ENCODE results near the gene EPHA2.
"Not testable (repeated sequence)": the region's sequence is repeated elsewhere in the genome, so short reads cannot be mapped to it uniquely, and the experiment has no call there.

EPHA2 gene

DNA sequence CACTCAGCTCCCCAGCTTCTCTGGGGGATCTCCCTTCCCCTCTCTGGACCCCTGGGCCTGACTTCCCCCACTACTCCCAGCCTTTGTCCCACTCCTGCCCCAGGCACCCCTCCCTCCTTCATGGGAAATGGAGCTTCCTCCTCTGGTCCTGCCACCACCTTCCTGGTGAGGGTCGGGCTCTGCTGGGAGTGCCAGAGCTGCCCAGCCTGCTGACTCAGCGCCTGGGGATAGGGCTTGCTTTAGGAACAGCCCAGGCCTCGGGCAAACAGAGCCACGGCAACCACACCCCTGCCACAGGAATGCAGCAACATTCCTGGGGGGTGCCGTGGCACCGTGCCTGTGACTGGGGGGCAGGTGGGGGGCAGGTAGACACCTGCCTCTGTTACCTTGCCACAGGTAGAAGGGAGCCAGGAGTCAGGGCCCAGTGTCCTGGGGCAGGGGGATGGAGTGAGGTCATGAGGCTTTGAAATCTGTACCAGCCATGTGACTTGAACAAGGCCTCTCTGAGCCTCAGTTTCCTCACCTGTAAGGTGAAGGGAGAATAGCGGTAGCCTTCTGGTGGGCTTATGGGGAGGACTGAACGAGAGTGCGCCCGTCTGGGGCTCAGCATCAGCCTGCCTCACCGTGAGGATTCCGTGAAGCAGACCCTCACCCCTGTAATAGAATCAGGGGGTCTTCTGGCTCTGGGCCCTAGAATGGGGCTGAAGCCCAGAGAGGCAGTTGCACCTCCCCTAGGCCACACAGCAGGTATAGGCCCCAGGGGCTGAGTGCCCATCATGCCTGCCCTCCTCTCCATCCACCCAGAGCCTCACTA lies 17.8 kb upstream of the EPHA2 start:
- peaks cover 46% of the 10 kb centered on the region for H3K4me1 ChIP-seq (ENCODE audit: control insufficient read depth, insufficient read depth, low read length)
- no peaks in the 10 kb centered on the region for H3K36me3 ChIP-seq (ENCODE audit: control insufficient read depth, insufficient read depth, low read length)
- H3K9me3 ChIP-seq (ENCODE audit: control insufficient read depth, insufficient read depth, low read depth, low read length): no peaks in the 10 kb centered on the region
- peak overlapping the region; percentile 40 for H3K9ac ChIP-seq (ENCODE audit: low read length)
- no peaks in the 10 kb centered on the region for H3K27me3 ChIP-seq (ENCODE audit: control insufficient read depth, insufficient read depth, low read length)
- no peak overlapping the region for H3K4me3 ChIP-seq (ENCODE audit: low read depth, low read length)
- H3K27ac ChIP-seq (ENCODE audit: low read depth, low read length): no peak overlapping the region; the same call in 1 of the 2 replicates

DNA sequence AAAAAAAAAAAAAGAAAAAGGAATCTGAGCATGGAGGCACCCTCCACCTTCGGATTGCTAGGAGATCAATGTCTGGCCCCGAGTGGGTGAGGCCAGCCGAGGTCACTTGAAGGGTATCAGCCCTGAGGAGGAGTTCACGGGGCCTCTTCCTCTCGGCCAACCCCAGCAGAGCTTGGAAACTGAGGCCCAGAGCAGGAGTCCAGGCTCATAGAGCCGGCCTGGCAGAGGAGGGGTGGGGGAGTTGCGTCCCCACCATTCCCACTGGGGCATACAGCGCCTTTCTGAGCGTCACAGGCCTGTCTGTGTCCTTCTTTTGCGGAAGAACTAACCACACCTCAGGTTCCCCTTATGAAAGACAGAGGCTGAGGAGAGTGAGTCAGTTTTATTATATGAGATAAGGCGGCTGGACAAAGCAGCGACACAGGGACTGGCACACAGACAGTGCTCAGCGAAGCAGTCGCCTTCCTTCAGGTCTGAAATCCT lies 17.1 kb upstream of the EPHA2 start:
- H3K9ac ChIP-seq (ENCODE audit: low read length): peak overlapping the region; percentile 40
- no peak overlapping the region; the same call in 1 of the 2 replicates for H3K27ac ChIP-seq (ENCODE audit: low read depth, low read length)
- no peaks in the 10 kb centered on the region for H3K9me3 ChIP-seq (ENCODE audit: control insufficient read depth, insufficient read depth, low read depth, low read length)
- peaks cover 52% of the 10 kb centered on the region for H3K4me1 ChIP-seq (ENCODE audit: control insufficient read depth, insufficient read depth, low read length)
- no peak overlapping the region for H3K4me3 ChIP-seq (ENCODE audit: low read depth, low read length)
- no peaks in the 10 kb centered on the region for H3K36me3 ChIP-seq (ENCODE audit: control insufficient read depth, insufficient read depth, low read length)
- H3K27me3 ChIP-seq (ENCODE audit: control insufficient read depth, insufficient read depth, low read length): no peaks in the 10 kb centered on the region

DNA sequence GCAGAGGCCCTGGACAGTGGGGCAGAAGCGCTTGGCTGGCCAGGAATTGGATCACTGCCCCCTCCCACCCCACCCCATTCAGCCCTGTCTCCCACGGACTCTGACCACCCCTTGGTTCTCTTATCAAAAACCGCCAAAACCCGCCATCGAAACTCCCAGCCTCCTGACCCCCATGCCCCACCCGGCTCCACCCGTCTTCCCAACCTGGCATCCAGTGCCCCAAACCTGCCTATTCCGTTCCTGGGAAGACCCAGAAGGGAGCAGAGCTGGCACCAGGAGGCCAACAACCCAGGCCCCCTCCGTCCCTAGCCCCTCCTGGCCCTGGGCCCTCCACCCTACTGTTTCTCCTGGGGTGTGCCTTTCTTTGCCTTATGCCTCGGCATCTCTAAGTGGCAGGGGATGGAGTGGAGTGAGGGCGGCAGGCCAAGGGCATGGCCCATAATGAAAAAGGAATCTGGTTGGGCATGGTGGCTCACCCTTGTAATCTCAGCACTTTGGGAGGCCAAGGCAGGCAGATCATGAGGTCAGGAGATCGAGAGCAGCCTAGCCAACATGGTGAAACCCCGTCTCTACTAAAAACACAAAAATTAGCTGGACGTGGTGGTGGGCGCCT lies 16.5 kb upstream of the EPHA2 start:
- Histone ChIP-seq H3K27me3 (ENCODE audit: control insufficient read depth, insufficient read depth, low read length) (no peaks in the 10 kb centered on the region), H3K9me3 (ENCODE audit: control insufficient read depth, insufficient read depth, low read depth, low read length) (no peaks in the 10 kb centered on the region), H3K4me3 (ENCODE audit: low read depth, low read length) (no peak overlapping the region), H3K27ac (ENCODE audit: low read depth, low read length) (no peak overlapping the region), H3K9ac (ENCODE audit: low read length) (no peak overlapping the region), H3K36me3 (ENCODE audit: control insufficient read depth, insufficient read depth, low read length) (no peaks in the 10 kb centered on the region), H3K4me1 (ENCODE audit: control insufficient read depth, insufficient read depth, low read length) (peaks cover 53% of the 10 kb centered on the region)

DNA sequence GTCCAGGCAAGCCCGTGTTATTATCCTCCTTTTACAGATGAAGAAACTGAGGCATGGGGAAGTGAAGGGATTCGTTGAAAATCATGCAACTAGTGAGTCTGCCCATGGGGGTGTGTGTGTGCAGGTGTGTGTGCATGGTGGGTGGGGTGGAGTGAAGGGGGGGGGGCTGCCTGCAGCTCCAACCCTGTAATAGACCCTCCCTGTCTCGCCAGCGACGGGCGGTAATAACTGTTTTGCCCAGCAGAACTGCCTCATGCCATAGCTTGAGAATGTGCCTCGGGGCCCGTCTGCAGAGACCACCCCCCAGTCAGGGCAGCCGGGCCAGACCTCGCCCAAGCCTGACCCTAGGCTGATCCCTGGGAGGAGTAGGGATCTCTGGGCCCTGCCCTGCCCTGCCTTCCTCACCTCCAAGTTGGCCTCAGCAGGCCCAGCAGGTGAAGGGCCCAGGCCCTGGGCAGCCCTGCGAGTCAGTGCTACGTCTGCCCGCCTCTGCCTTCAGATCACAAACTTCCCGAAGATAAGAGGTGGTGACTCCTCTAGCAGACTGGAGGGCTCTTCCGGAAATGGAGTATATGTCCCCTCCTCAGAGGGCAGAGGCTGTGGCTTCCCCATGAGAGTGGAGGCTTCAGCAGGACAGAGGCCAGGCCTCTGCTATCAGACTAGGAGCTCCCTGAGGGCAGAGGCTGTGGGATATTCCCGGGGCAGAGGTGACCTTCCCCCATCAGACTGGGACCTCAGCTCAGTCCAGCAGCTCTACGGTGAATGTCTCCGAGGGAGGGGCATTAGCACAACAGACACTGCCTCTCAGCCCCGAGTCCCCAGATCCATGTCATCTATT lies 15.7 kb upstream of the EPHA2 start:
- Histone ChIP-seq H3K27ac (ENCODE audit: low read depth, low read length) (no peak overlapping the region), H3K9ac (ENCODE audit: low read length) (no peak overlapping the region)

DNA sequence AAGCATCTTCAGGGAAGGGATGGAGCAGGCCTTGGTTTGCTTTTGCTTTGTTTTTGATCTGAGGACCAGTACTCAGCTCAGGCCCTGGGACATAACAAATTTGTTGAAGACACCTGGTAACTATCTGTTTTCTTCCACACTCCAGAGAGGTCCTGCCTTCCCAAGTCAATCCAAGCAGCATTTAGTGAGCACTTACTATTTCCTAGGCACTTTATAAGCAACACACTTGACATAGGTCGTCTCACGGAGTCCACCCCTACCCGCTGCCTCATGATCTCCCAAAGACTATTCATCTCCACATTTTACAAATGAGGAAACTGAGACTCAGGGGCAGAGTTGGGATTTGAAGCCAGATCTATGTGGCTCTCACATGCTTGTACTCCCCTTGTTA lies 14.4 kb upstream of the EPHA2 start:
- Histone ChIP-seq H3K4me3 (ENCODE audit: low read depth, low read length) (no peak overlapping the region), H3K4me1 (ENCODE audit: control insufficient read depth, insufficient read depth, low read length) (peaks cover 47% of the 10 kb centered on the region), H3K9me3 (ENCODE audit: control insufficient read depth, insufficient read depth, low read depth, low read length) (no peaks in the 10 kb centered on the region), H3K27me3 (ENCODE audit: control insufficient read depth, insufficient read depth, low read length) (no peaks in the 10 kb centered on the region), H3K9ac (ENCODE audit: low read length) (no peak overlapping the region), H3K36me3 (ENCODE audit: control insufficient read depth, insufficient read depth, low read length) (no peaks in the 10 kb centered on the region), H3K27ac (ENCODE audit: low read depth, low read length) (no peak overlapping the region)

More for the DNA sequence above, 15.7 kb upstream of the EPHA2 start:
- no peak overlapping the region for H3K4me3 ChIP-seq (ENCODE audit: low read depth, low read length)
- H3K36me3 ChIP-seq (ENCODE audit: control insufficient read depth, insufficient read depth, low read length): no peaks in the 10 kb centered on the region
- peaks cover 51% of the 10 kb centered on the region for H3K4me1 ChIP-seq (ENCODE audit: control insufficient read depth, insufficient read depth, low read length)
- no peaks in the 10 kb centered on the region for H3K9me3 ChIP-seq (ENCODE audit: control insufficient read depth, insufficient read depth, low read depth, low read length)
- H3K27me3 ChIP-seq (ENCODE audit: control insufficient read depth, insufficient read depth, low read length): no peaks in the 10 kb centered on the region

DNA sequence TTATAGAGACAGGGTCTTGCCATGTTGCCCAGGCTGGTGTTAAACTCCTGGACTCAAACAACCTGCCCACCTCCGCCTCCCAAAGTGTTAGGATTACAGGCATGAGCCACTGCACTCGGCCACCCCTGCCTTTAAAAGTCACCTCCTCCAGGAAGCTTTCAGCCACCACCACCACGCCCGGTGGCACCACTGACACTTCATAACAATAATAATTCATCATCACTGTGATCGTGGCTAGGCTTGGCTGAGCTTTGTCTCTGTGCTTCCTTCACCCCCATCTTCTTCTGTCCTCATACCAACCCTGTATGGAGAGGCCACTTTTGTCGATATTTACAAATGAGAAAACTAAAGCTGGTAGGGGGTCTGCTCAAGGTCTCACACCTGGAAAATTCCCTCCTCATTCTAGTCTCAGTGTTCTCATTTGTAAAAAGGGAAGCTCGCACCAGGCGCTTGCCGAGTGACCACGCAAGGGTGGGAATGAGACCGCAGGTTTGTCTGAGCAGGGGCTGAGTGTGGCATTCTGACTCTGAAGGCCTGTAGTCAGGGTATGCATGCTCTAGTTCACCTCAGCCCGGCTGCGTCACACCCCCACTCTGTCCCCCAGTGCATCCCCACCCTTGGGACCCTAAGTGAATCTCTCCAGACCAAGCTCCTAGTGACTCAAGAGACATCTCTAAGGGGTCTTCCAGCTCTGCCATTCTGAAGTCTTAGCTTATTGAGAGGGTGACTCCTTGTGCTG lies 12.9 kb upstream of the EPHA2 start:
- Histone ChIP-seq H3K4me3 (ENCODE audit: low read depth, low read length) (no peak overlapping the region), H3K36me3 (ENCODE audit: control insufficient read depth, insufficient read depth, low read length) (no peaks in the 10 kb centered on the region), H3K27me3 (ENCODE audit: control insufficient read depth, insufficient read depth, low read length) (no peaks in the 10 kb centered on the region), H3K9me3 (ENCODE audit: control insufficient read depth, insufficient read depth, low read depth, low read length) (no peaks in the 10 kb centered on the region), H3K27ac (ENCODE audit: low read depth, low read length) (no peak overlapping the region; the same call in 1 of the 2 replicates), H3K4me1 (ENCODE audit: control insufficient read depth, insufficient read depth, low read length) (peaks cover 52% of the 10 kb centered on the region), H3K9ac (ENCODE audit: low read length) (no peak overlapping the region)

DNA sequence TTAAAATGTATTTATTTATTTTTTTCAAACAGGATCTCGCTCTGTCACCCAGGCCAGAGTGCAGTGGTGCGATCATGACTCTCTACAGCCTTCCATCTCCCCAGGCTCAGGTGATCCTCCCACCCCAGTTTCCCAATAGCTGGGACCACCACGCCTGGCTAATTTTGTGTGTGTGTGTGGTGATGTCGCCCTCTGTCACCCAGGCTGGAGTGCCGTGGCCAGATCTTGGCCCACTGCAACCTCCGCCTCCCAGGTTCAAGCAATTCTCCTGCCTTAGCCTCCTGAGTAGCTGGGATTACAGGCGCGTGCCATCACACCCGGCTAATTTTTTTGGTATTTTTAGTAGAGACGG lies 12.3 kb upstream of the EPHA2 start:
- not testable (repeated sequence) for H3K36me3 ChIP-seq (ENCODE audit: control insufficient read depth, insufficient read depth, low read length); H3K9me3 ChIP-seq (ENCODE audit: control insufficient read depth, insufficient read depth, low read depth, low read length); H3K9ac ChIP-seq (ENCODE audit: low read length); H3K27ac ChIP-seq (ENCODE audit: low read depth, low read length); H3K27me3 ChIP-seq (ENCODE audit: control insufficient read depth, insufficient read depth, low read length)
- Histone ChIP-seq H3K4me3 (ENCODE audit: low read depth, low read length) (peak overlapping the region; percentile 57), H3K4me1 (ENCODE audit: control insufficient read depth, insufficient read depth, low read length) (peaks cover 52% of the 10 kb centered on the region)

DNA sequence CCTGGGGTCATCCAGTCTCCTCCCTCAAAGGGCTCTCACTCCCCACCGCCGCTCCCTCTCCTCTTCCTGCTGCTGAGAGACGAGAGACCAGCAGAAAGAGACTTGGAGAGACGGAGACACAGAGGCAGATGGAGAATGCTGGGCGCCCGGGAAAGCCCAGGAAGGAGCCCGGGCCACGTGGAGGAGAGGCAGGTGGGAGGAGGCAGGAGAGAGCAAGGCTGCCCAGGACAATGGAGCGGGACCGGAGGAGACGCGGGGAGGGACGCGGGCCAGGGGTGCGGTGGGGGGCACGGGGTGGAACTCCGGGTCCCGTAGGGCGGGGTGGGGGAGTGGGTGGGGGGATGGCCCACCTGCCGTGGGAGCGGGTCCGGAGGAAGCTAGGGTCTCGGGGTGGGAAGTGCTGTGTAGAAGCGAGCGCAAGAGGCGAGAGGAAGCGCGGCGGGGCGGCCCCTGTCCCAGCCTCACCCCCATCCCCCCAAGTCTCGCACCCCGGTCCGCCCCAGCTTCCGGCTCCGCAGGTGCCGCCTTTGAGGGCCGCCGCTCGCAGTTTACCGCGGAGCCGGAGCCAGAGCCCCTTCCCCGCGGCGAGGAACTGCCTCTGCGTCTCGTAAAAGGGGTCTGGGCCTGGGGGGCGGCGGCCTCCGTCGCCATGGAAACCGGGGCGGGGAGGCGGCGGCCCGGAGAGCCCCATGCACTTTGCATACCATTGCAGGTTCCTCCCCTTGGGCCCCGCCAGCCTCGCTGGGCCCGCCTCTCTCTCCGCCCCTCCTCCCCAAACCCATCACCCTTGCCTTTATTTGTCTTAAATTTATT lies 11.7 kb upstream of the EPHA2 start:
- Histone ChIP-seq H3K9me3 (ENCODE audit: control insufficient read depth, insufficient read depth, low read depth, low read length) (no peaks in the 10 kb centered on the region), H3K4me3 (ENCODE audit: low read depth, low read length) (peak overlapping the region; percentile 57), H3K36me3 (ENCODE audit: control insufficient read depth, insufficient read depth, low read length) (no peaks in the 10 kb centered on the region), H3K27me3 (ENCODE audit: control insufficient read depth, insufficient read depth, low read length) (no peaks in the 10 kb centered on the region), H3K9ac (ENCODE audit: low read length) (peak overlapping the region; percentile 81), H3K4me1 (ENCODE audit: control insufficient read depth, insufficient read depth, low read length) (peaks cover 52% of the 10 kb centered on the region), H3K27ac (ENCODE audit: low read depth, low read length) (peak overlapping the region; percentile 88; the same call in 1 of the 2 replicates)

DNA sequence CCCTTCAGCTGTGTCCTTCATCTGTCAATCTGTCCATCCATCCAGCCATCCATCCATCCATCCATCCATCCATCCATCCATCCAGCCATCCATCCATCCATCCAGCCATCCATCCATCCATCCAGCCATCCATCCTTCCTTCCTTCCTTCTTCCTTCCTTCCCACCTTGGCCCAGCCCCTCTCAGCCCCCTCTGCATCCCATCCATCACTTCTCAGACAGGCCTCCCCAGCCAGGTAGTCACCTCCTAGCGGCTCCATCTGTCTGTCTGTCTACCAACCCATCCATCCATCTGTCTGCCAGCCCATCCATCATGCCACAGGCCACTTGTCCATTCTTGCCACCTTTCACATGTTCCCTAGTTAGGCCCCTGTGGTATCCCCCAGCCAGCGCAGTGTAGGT lies 10.2 kb upstream of the EPHA2 start:
- no peak overlapping the region for H3K27ac ChIP-seq (ENCODE audit: low read depth, low read length)
- H3K36me3 ChIP-seq (ENCODE audit: control insufficient read depth, insufficient read depth, low read length): no peaks in the 10 kb centered on the region
- no peak overlapping the region for H3K9ac ChIP-seq (ENCODE audit: low read length)
- peaks cover 54% of the 10 kb centered on the region for H3K4me1 ChIP-seq (ENCODE audit: control insufficient read depth, insufficient read depth, low read length)
- H3K27me3 ChIP-seq (ENCODE audit: control insufficient read depth, insufficient read depth, low read length): no peaks in the 10 kb centered on the region
- H3K4me3 ChIP-seq (ENCODE audit: low read depth, low read length): no peak overlapping the region
- H3K9me3 ChIP-seq (ENCODE audit: control insufficient read depth, insufficient read depth, low read depth, low read length): no peaks in the 10 kb centered on the region

DNA sequence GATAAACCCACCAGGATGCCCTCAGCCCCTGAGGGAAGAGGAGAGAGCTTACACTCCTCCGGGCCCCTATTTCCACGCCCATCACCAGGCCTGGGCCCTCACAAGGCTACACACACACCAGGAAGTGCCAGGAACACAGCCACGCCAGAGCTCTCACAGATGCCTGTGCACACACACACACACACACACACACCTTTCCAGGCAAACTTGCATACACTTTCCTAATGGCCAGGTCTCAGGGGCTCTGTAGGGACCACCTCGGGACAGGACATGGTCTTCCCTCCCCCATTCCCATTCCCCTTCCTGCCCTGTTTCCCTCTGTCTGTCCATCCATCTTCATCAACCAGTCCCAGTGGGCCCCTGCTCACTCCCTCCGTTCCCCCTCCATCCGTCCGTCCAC lies 9.7 kb upstream of the EPHA2 start:
- Histone ChIP-seq H3K36me3 (ENCODE audit: control insufficient read depth, insufficient read depth, low read length) (no peaks in the 10 kb centered on the region), H3K9ac (ENCODE audit: low read length) (no peak overlapping the region), H3K4me3 (ENCODE audit: low read depth, low read length) (no peak overlapping the region), H3K27ac (ENCODE audit: low read depth, low read length) (no peak overlapping the region), H3K9me3 (ENCODE audit: control insufficient read depth, insufficient read depth, low read depth, low read length) (no peaks in the 10 kb centered on the region), H3K4me1 (ENCODE audit: control insufficient read depth, insufficient read depth, low read length) (peaks cover 54% of the 10 kb centered on the region), H3K27me3 (ENCODE audit: control insufficient read depth, insufficient read depth, low read length) (no peaks in the 10 kb centered on the region)

Data from HUES6 (cell line).